Stomach (tissue), 9 donors: Measurements from ENCODE around the gene MTMR6. TPM values are rescaled to one million over a fixed set of nuclear protein-coding genes. Genes with fewer than 3 reads are reported as not detected.

Source experiments
- DNase-seq, 2 donors: peaks; one replicate each; pipeline versions ENCODE4 v3.0.0 to v3.0.0-alpha.2; 2013 to 2019
- H3K27ac ChIP-seq, 5 donors: fragments of 200-600 bp in 4 of 5; sonication (generic) in 4 of 5; one replicate each; pipeline ENCODE4 v1.5.1; 2013 to 2019; ENCODE audit warnings: mild to moderate bottlenecking in 1 of 5, moderate library complexity in 1 of 5
- H3K27me3 ChIP-seq, 3 donors: fragments of 200-600 bp; sonication (generic); one replicate each; pipeline ENCODE4 v1.5.1; 2017 to 2019; ENCODE audit warnings: mixed run types in 1 of 3
- H3K36me3 ChIP-seq, 4 donors: fragments of 200-600 bp; sonication (generic); 1 replicate in 3 of 4; 2 replicates in 1 of 4; pipeline ENCODE4 v1.5.1; 2016 to 2019
- H3K4me1 ChIP-seq, 4 donors: fragments of 200-600 bp; sonication (generic); one replicate each; pipeline ENCODE4 v1.5.1; 2016 to 2019
- H3K4me3 ChIP-seq, 4 donors: fragments of 200-600 bp; sonication (generic) in 3 of 4; one replicate each; pipeline ENCODE4 v1.5.1; 2016 to 2019; ENCODE audit warnings: mild to moderate bottlenecking in 1 of 4
- H3K9me3 ChIP-seq, 4 donors: fragments of 200-600 bp; sonication (generic); one replicate each; pipeline ENCODE4 v1.5.1; 2016 to 2019
- EP300 ChIP-seq: sonication (generic); formaldehyde crosslinking; IDR thresholded peaks from one replicate; pipeline ENCODE4 v1.6.1; 2017; ENCODE audit warnings: antibody characterized with exemption
- POLR2A ChIP-seq, 4 donors: fragments of 450-650 bp; IDR thresholded peaks; one replicate each; pipeline ENCODE4 v1.6.1; 2016; ENCODE audit warnings: antibody characterized with exemption in 4 of 4, control low read depth in 2 of 4, mild to moderate bottlenecking in 1 of 4, moderate library complexity in 1 of 4
- POLR2AphosphoS5 ChIP-seq, 3 donors: sonication (generic); formaldehyde crosslinking; IDR thresholded peaks; one replicate each; pipeline ENCODE4 v1.6.1; 2016; ENCODE audit warnings: antibody characterized with exemption in 3 of 3
- WGBS, 5 donors: extraction: QIAGEN DNeasy Blood & Tissue Kit in 3 of 5; methylation state at CpG; one replicate each; pipeline versions ENCODE4 v1.1.5 to v1.1.7; 2013 to 2018; 5-methylcytosine and 5-hydroxymethylcytosine counted together
- intact Hi-C: fragments of 100-400 bp; cut with DNase I; formaldehyde crosslinking; loops from one replicate; pipeline ENCODE4 v1.15.1; 2023; ENCODE audit warnings: low total_unique reads
- polyA plus RNA-seq, 3 donors: library from polyadenylated mRNA; stranded (reverse); fragments of 200-250 nt; gene quantifications; one replicate each; pipeline ENCODE4 v1.2.3, GENCODE V29; 2013
- total RNA-seq, 5 donors: library from RNA; depleted of rRNA; stranded (reverse); fragments of >200 nt; gene quantifications; one replicate each; pipeline versions ENCODE4 v1.1.0 to v1.2.3, GENCODE V29; 2014 to 2016
- TF ChIP-seq, protein P1 (sequence below), 7 experiments: fragments of 450-650 bp in 4 of 7; fragments of 200-600 bp in 3 of 7; sonication (generic) in 3 of 7; IDR thresholded peaks; one replicate each; pipeline ENCODE4 v1.5.1; 2016 to 2019; ENCODE audit warnings: antibody characterized with exemption in 7 of 7, control low read depth in 2 of 7, mild to moderate bottlenecking in 1 of 7
- donor health status: healthy with polysubstance abuse.
- donor health status: Bipolar disorder and iron deficiency.
- donor health status: healthy.

The MTMR6 gene
- total and polyA plus RNA-seq, 8 donors, result 2.3 to 25.0 (median 10.2) TPM

DNA sequence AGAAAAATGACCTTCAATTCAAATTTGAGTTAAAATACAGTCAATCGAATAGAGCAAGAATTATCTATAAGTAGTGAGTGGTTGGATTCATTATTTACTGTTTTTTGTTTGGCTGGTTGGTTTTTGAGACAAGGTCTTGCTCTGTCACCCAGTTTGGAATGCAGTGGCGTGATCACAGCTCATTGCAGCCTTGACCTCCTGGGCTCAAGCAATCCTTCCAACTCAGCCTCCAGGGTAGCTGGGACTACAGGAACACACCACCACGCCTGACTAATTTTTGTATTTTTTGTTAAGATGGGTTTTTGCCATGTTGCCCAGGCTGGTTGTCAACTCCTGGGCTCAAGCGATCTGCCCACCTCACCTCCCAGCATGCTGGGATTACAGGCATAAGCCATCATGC, 25.0 kb downstream of the MTMR6 start:
- 93 to 97% (median 95%) methylated on average over 4 of the region's 4 CpGs for WGBS, 5 donors
- no peak for TF ChIP-seq POLR2A (IDR thresholded peaks at IDR 0.05)
- TF ChIP-seq, protein P1, sequence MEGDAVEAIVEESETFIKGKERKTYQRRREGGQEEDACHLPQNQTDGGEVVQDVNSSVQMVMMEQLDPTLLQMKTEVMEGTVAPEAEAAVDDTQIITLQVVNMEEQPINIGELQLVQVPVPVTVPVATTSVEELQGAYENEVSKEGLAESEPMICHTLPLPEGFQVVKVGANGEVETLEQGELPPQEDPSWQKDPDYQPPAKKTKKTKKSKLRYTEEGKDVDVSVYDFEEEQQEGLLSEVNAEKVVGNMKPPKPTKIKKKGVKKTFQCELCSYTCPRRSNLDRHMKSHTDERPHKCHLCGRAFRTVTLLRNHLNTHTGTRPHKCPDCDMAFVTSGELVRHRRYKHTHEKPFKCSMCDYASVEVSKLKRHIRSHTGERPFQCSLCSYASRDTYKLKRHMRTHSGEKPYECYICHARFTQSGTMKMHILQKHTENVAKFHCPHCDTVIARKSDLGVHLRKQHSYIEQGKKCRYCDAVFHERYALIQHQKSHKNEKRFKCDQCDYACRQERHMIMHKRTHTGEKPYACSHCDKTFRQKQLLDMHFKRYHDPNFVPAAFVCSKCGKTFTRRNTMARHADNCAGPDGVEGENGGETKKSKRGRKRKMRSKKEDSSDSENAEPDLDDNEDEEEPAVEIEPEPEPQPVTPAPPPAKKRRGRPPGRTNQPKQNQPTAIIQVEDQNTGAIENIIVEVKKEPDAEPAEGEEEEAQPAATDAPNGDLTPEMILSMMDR (IDR thresholded peaks at IDR 0.05), result no peak
- TF ChIP-seq EP300, result no peak
- no peak for TF ChIP-seq POLR2AphosphoS5 (IDR thresholded peaks at IDR 0.05)
- H3K27ac ChIP-seq, result no peak overlapping the region
- H3K9me3 ChIP-seq, result no peaks in the 10 kb centered on the region
- H3K4me1 ChIP-seq, result no peaks in the 10 kb centered on the region
- H3K27me3 ChIP-seq, result no peaks in the 10 kb centered on the region
- no peak for DNase-seq
- H3K4me3 ChIP-seq, result no peak overlapping the region
- intact Hi-C loops, result no loop called here
- H3K36me3 ChIP-seq, result peaks cover 35 to 99% (median 94%) of the 10 kb centered on the region in 4 donors

DNA sequence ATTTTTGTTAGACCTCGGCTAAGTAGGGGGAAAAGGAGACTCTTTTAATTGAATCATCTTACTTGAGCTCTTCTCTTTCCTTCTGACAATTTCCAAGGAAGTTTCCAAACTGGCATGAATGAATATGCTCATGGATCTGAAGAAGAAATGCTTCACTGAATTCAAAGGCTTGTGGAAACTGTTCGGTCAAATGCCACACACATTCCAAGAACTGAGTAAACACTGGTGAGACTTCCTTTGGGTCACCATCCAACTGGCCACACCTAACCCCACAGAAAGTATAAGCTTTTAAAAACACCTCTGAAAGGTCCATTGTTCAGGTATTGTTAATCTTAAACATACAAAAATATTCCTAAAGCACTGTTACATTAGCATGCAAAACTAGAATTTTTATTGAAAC, 33.6 kb downstream of the MTMR6 start:
- no peak overlapping the region for H3K4me3 ChIP-seq
- 36 to 48% (median 44%) methylated on average over 2 of the region's 2 CpGs for WGBS, 5 donors
- H3K36me3 ChIP-seq, result peaks cover 11 to 98% (median 87%) of the 10 kb centered on the region in 4 donors
- H3K9me3 ChIP-seq, result no peaks in the 10 kb centered on the region
- intact Hi-C loops, result no loop called here
- TF ChIP-seq POLR2AphosphoS5 (IDR thresholded peaks at IDR 0.05) (no peak), POLR2A (IDR thresholded peaks at IDR 0.05) (no peak), EP300 (no peak)
- TF ChIP-seq, protein P1 (IDR thresholded peaks at IDR 0.05), result no peak
- no peaks in the 10 kb centered on the region for H3K27me3 ChIP-seq
- peaks cover 0 to 9% (median 0%) of the 10 kb centered on the region in 4 donors for H3K4me1 ChIP-seq
- H3K27ac ChIP-seq, result no peak overlapping the region
- DNase-seq, result peak in 1 of 2 donors; percentile 32

DNA sequence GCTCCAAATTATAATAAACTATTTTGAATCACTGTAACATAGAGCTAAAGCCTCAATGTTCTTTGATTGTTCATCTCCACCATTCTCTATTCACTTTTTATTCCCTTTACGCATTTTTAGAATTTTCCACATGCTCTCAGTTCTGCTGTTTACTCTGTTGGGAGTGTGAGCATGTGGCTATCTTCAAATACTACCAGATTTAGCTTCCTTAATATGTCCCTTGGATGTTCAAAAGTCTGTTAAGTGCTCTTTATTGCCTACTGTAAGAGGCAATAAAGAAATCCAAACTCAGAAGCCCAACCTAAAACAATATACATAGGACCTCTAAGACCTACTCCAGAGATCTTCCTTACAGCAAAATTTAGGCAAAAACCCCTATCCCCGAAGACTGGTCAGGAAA, 34.5 kb downstream of the MTMR6 start:
- Histone ChIP-seq H3K27me3 (no peaks in the 10 kb centered on the region), H3K4me1 (peaks cover 0 to 17% (median 0%) of the 10 kb centered on the region in 4 donors), H3K4me3 (no peak overlapping the region), H3K27ac (no peak overlapping the region), H3K36me3 (peaks cover 11 to 92% (median 80%) of the 10 kb centered on the region in 4 donors), H3K9me3 (no peaks in the 10 kb centered on the region)
- TF ChIP-seq POLR2AphosphoS5 (IDR thresholded peaks at IDR 0.05) (no peak), POLR2A (IDR thresholded peaks at IDR 0.05) (no peak), EP300 (no peak)
- TF ChIP-seq, protein P1 (IDR thresholded peaks at IDR 0.05), result no peak
- no peak for DNase-seq
- intact Hi-C loops, result no loop called here
- WGBS, 5 donors, result 90 to 100% (median 94%) methylated on average over 2 of the region's 2 CpGs

DNA sequence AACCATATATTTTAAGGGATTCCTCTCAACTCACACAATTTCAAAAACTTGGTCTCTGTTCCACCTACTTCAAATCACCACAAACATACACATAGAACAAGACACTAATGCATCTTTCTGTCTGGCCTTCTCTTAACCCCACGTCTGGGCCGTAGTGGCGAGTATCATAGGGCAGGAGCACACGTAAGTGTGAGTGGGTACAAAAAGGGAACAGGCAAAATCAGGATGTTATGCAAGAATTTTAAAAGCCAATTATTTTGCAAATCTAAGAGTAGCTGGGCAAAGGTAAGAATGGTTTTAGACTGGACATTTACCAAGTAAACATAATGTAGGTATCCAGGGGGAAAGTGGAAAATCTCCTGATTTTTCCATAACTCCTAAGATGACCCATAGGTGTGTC, 35.1 kb downstream of the MTMR6 start:
- TF ChIP-seq POLR2AphosphoS5 (IDR thresholded peaks at IDR 0.05) (no peak), POLR2A (IDR thresholded peaks at IDR 0.05) (no peak), EP300 (no peak)
- TF ChIP-seq, protein P1 (IDR thresholded peaks at IDR 0.05), result no peak
- Histone ChIP-seq H3K36me3 (peaks cover 11 to 86% (median 74%) of the 10 kb centered on the region in 4 donors), H3K27ac (no peak overlapping the region), H3K4me1 (peaks cover 0 to 17% (median 0%) of the 10 kb centered on the region in 4 donors), H3K9me3 (no peaks in the 10 kb centered on the region), H3K4me3 (no peak overlapping the region), H3K27me3 (no peaks in the 10 kb centered on the region)
- WGBS, 5 donors, result 80 to 94% (median 93%) methylated on average over 4 of the region's 4 CpGs
- no peak for DNase-seq
- intact Hi-C loops, result no loop called here
